Bladder microvascular endothelial cell (primary cell): ENCODE measurements around the gene MICALL1. TPM values are rescaled to one million over a fixed set of nuclear protein-coding genes. Genes with fewer than 3 reads are reported as not detected.

ENCODE experiments used
- total RNA-seq: library from RNA; depleted of rRNA; stranded (reverse); fragments of >200 nt; gene quantifications from 2 replicates; pipeline ENCODE4 v1.2.3, GENCODE V29; 2014

The MICALL1 gene, protein sequence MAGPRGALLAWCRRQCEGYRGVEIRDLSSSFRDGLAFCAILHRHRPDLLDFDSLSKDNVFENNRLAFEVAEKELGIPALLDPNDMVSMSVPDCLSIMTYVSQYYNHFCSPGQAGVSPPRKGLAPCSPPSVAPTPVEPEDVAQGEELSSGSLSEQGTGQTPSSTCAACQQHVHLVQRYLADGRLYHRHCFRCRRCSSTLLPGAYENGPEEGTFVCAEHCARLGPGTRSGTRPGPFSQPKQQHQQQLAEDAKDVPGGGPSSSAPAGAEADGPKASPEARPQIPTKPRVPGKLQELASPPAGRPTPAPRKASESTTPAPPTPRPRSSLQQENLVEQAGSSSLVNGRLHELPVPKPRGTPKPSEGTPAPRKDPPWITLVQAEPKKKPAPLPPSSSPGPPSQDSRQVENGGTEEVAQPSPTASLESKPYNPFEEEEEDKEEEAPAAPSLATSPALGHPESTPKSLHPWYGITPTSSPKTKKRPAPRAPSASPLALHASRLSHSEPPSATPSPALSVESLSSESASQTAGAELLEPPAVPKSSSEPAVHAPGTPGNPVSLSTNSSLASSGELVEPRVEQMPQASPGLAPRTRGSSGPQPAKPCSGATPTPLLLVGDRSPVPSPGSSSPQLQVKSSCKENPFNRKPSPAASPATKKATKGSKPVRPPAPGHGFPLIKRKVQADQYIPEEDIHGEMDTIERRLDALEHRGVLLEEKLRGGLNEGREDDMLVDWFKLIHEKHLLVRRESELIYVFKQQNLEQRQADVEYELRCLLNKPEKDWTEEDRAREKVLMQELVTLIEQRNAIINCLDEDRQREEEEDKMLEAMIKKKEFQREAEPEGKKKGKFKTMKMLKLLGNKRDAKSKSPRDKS
- 22.3 and 71.9 TPM in 2 replicates for total RNA-seq

GRCh38 chr22:37905534-37906363 is at the start of gene MICALL1:
Gene MICALL1, plus strand, starts transcription at chr22:37906297. Its CDS starts 126 bp downstream, at chr22:37906423.

GRCh38 chr22:37953437-37954179 is 47.5 kb downstream of the MICALL1 start, which contains the start of the genes C22orf23 and POLR2F:
Gene C22orf23, minus strand, starts transcription at chr22:37953601. Its CDS starts 452 bp downstream, at chr22:37953149.
Gene POLR2F, plus strand, starts transcription at chr22:37953699. Its CDS starts 89 bp downstream, at chr22:37953788.

DNA sequence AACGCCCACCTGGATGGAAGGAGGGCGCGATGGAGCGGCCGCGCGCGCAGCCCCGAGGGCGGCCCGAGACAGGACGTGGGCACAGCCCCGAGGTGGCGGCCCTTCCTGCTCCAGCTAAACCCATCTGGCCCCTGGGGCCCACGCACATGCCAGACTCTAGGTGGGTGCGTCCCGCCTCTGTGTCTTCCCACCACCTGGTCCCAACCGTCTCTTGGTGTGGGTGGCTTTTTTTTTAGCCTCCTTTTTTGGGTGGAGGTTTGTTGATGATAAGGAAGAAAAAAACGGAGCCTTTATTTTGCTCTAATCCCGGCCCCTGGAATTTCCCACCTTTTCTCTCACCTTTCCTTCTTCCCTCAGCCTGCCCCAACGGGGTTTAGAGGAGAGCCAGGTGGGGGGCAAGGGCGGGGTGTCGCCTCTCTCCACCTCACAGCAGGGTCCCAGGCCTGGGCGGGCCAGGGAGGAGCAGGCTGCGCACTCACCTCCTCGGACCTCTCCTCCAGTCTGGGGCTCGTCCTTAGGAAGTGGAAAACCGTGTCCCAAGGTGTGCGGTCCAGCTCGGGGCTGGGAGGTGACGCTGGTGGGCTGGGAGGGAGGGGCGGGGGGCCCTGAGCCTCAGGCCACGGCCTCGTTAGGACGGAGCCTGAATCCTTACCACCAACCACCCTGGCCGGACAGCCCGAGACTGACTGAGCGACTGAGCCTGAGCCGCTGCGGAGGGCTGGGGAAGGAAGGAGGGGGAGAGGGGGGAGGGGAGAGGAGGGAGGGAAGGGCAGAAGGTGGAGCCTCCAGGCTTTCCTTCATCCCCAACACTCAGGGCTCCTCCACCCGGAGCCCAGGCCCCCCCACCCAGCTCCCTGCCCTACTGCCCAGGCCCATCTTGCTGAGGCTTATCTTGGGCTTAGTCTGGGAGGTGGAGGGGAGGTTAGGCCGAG is 78.0 kb downstream of the MICALL1 start, which contains the start of gene SOX10:
Gene SOX10, minus strand, starts transcription at position 696 of the 932 bp plus-strand sequence. CDS start 771 bp downstream, outside the sequence.

Other genes with a start within 250 kb of the MICALL1 start
- 4.9 and 8.4 TPM in 2 replicates for gene PDXP, start 247.6 kb upstream of the MICALL1 start, total RNA-seq
- 4,257 and 8,992 TPM in 2 replicates for gene LGALS1, start 230.7 kb upstream of the MICALL1 start, total RNA-seq
- gene NOL12, start 220.0 kb upstream of the MICALL1 start, total RNA-seq: 23.2 and 26.6 TPM in 2 replicates
- gene TRIOBP, start 209.2 kb upstream of the MICALL1 start, total RNA-seq: 85.0 and 210 TPM in 2 replicates
- 14.2 and 34.6 TPM in 2 replicates for gene GCAT, start 98.4 kb upstream of the MICALL1 start, total RNA-seq
- not detected in 2 replicates for gene GALR3, start 82.9 kb upstream of the MICALL1 start, total RNA-seq
- gene ANKRD54, start 62.0 kb upstream of the MICALL1 start, total RNA-seq: 17.2 and 25.2 TPM in 2 replicates
- gene EIF3L, start 56.9 kb upstream of the MICALL1 start, total RNA-seq: 235 and 342 TPM in 2 replicates
- gene C22orf23, start 47.3 kb downstream of the MICALL1 start, total RNA-seq: 0.16 TPM in 1 of 2 replicates, not detected in the other
- 45.0 and 75.7 TPM in 2 replicates for gene POLR2F, start 47.4 kb downstream of the MICALL1 start, total RNA-seq
- not detected in 2 replicates for gene SOX10, start 78.3 kb downstream of the MICALL1 start, total RNA-seq
- gene PICK1, start 151.1 kb downstream of the MICALL1 start, total RNA-seq: 8.3 and 23.7 TPM in 2 replicates
- 0.16 TPM in 1 of 2 replicates, not detected in the other for gene SLC16A8, start 177.9 kb downstream of the MICALL1 start, total RNA-seq
- 0.16 and 0.19 TPM in 2 replicates for gene BAIAP2L2, start 204.4 kb downstream of the MICALL1 start, total RNA-seq